HUDEP-2 (cell line): ENCODE measurements around the gene ERCC8.

Experiments
- DNase-seq, 76 experiments: peaks; one replicate each; lab custom pipeline; 2025; ENCODE audit not compliant: unreplicated experiment in 76 of 76; lab: John Stamatoyannopoulos, UW

Gene ERCC8

GRCh38 chr5:60842871-60843385 lies 101.9 kb downstream of the ERCC8 start:
- DNase-seq, result no peak

- DNase-seq, result no peak
Measured at GRCh38 chr5:60841361-60841760, 103.5 kb downstream of the ERCC8 start.

GRCh38 chr5:60836131-60836530 lies 108.7 kb downstream of the ERCC8 start:
- DNase-seq, result no peak

GRCh38 chr5:60835554-60835953 lies 109.3 kb downstream of the ERCC8 start:
- DNase-seq, result no peak

GRCh38 chr5:60833520-60833919 lies 111.3 kb downstream of the ERCC8 start:
- DNase-seq, result no peak

- no peak for DNase-seq
Measured at GRCh38 chr5:60830581-60831127, 114.2 kb downstream of the ERCC8 start.

GRCh38 chr5:60829490-60830266 lies 115.2 kb downstream of the ERCC8 start:
- DNase-seq, result no peak

GRCh38 chr5:60827201-60827600 lies 117.7 kb downstream of the ERCC8 start:
- DNase-seq, result no peak

- no peak for DNase-seq
Measured at GRCh38 chr5:60826653-60827052, 118.2 kb downstream of the ERCC8 start.
